HG03439 (cell line): Measurements from ENCODE around the gene CLIC3.
"Not testable (repeated sequence)": the region's sequence is repeated elsewhere in the genome, so short reads cannot be mapped to it uniquely, and the experiment has no call there.

ENCODE experiments used
- ATAC-seq: cut with Tn5 transposase; IDR thresholded peaks from one replicate; pipeline ENCODE4 v1.9.1; 2021; ENCODE audit warnings: mild to moderate bottlenecking, moderate library complexity; ENCODE audit not compliant: unreplicated experiment

CLIC3 gene

GRCh38 chr9:137004285-137004684 lies 7.9 kb upstream of the CLIC3 start:
- not testable (repeated sequence) for ATAC-seq

GRCh38 chr9:137002646-137003041 lies 6.3 kb upstream of the CLIC3 start:
- no peak for ATAC-seq

GRCh38 chr9:137001857-137002645 lies 5.7 kb upstream of the CLIC3 start:
- ATAC-seq: no peak

- ATAC-seq: peak; percentile 68
These were observed 4.0 kb upstream of the CLIC3 start for GRCh38 chr9:137000177-137000930.

GRCh38 chr9:136997830-136998234 lies 1.5 kb upstream of the CLIC3 start:
- ATAC-seq: no peak

- no peak for ATAC-seq
These were observed 1.0 kb upstream of the CLIC3 start for GRCh38 chr9:136997371-136997770.

GRCh38 chr9:136995772-136996311 lies 526 bp downstream of the CLIC3 start:
- ATAC-seq: no peak

GRCh38 chr9:136995362-136995761 lies 1.0 kb downstream of the CLIC3 start:
- ATAC-seq: no peak

- no peak for ATAC-seq
These were observed 1.5 kb downstream of the CLIC3 start for GRCh38 chr9:136994888-136995230.

- ATAC-seq: no peak
These were observed 2.0 kb downstream of the CLIC3 start for GRCh38 chr9:136994180-136994887.

- peak; percentile 9 for ATAC-seq
These were observed 3.5 kb downstream of the CLIC3 start for GRCh38 chr9:136992819-136993369.

- ATAC-seq: peak; percentile 64
These were observed 4.2 kb downstream of the CLIC3 start, which contains the start of gene PAXX for GRCh38 chr9:136991993-136992818. PAXX (plus strand) TSS chr9:136992422; CDS start chr9:136992444, 22 bp downstream.

GRCh38 chr9:136990242-136990911 lies 6.0 kb downstream of the CLIC3 start:
- no peak for ATAC-seq

GRCh38 chr9:136988872-136989271 lies 7.5 kb downstream of the CLIC3 start:
- no peak for ATAC-seq

- ATAC-seq: no peak
These were observed 10.5 kb downstream of the CLIC3 start for GRCh38 chr9:136985853-136986252.

GRCh38 chr9:136985027-136985602 lies 11.3 kb downstream of the CLIC3 start:
- ATAC-seq: no peak

- no peak for ATAC-seq
These were observed 11.8 kb downstream of the CLIC3 start for GRCh38 chr9:136984464-136985026.

- ATAC-seq: no peak
These were observed 12.6 kb downstream of the CLIC3 start for GRCh38 chr9:136983656-136984314.
